Measurements from ENCODE around the gene MSX2.

MSX2 gene

GRCh38 chr5:174731214-174732035, 7.0 kb downstream of the MSX2 start:
- peaks cover 10 to 47% of the 10 kb centered on the region in 2 experiments for H3K36me3 ChIP-seq (ENCODE audit: control insufficient read depth in 2 of 2, insufficient read depth in 1 of 2, low read length in 2 of 2)
- no peaks in the 10 kb centered on the region for H3K9me3 ChIP-seq (ENCODE audit: control insufficient read depth, insufficient read depth, low read depth, low read length)
- H3K4me1 ChIP-seq (ENCODE audit: control insufficient read depth, insufficient read depth, low read length) = peaks cover 23% of the 10 kb centered on the region
- H3K4me3 ChIP-seq (ENCODE audit: low read depth, low read length) = no peak overlapping the region
- no peak for TF ChIP-seq CTCF (tag by site-specific recombination; IDR thresholded peaks at IDR 0.05)
- TF ChIP-seq GFI1B (tag by site-specific recombination; IDR thresholded peaks at IDR 0.05) = no peak
- TF ChIP-seq SETDB1 (IDR thresholded peaks at IDR 0.05; ENCODE audit: insufficient read length, low read length) = peak; percentile 18
- no peak overlapping the region for H3K27ac ChIP-seq (ENCODE audit: extremely low read depth, low read depth, low read length)
- CTCF ChIA-PET = interaction anchor here (0.7 to 1.2 kb wide), 3 partner anchors 61 to 568 kb away, joined by 3 to 4 read pairs (median 4); no protein-coding TSS in a partner anchor
- POLR2A ChIA-PET = no interaction called here

GRCh38 chr5:174732036-174733020, 7.9 kb downstream of the MSX2 start:
- CTCF ChIA-PET = interaction anchor here (0.7 kb wide), 2 partner anchors 391 to 567 kb away, joined by 3 read pairs; no protein-coding TSS in a partner anchor

GRCh38 chr5:174733091-174733690, 8.8 kb downstream of the MSX2 start:
- Histone ChIP-seq H3K27ac (ENCODE audit: extremely low read depth, low read depth, low read length) (no peak overlapping the region), H3K36me3 (ENCODE audit: control insufficient read depth in 2 of 2, insufficient read depth in 1 of 2, low read length in 2 of 2) (peaks cover 10 to 38% of the 10 kb centered on the region in 2 experiments), H3K4me3 (ENCODE audit: low read depth, low read length) (no peak overlapping the region), H3K9me3 (ENCODE audit: control insufficient read depth, insufficient read depth, low read depth, low read length) (no peaks in the 10 kb centered on the region), H3K4me1 (ENCODE audit: control insufficient read depth, insufficient read depth, low read length) (peaks cover 7% of the 10 kb centered on the region)
- CTCF ChIA-PET = no interaction called here
- TF ChIP-seq ZNF324 (tag by site-specific recombination; IDR thresholded peaks at IDR 0.05) (no peak), ZNF629 (tag by site-specific recombination; IDR thresholded peaks at IDR 0.05) (peak; percentile 49; the same call in 1 of the 2 replicates), ZBTB17 (tag by site-specific recombination; IDR thresholded peaks at IDR 0.05) (peak; percentile 55; the same call in 1 of the 2 replicates), ZNF146 (tag by site-specific recombination; IDR thresholded peaks at IDR 0.05) (no peak), ZNF664 (tag by site-specific recombination; IDR thresholded peaks at IDR 0.05) (no peak)
- POLR2A ChIA-PET = no interaction called here

More at GRCh38 chr5:174732036-174733020, 7.9 kb downstream of the MSX2 start:
- no peaks in the 10 kb centered on the region for H3K9me3 ChIP-seq (ENCODE audit: control insufficient read depth, insufficient read depth, low read depth, low read length)
- no peak for TF ChIP-seq SCRT1 (tag by site-specific recombination; IDR thresholded peaks at IDR 0.05; ENCODE audit: borderline replicate concordance)
- TF ChIP-seq ZNF785 (tag by site-specific recombination; IDR thresholded peaks at IDR 0.05) = no peak
- no peak for TF ChIP-seq ZNF335 (tag by site-specific recombination; conservative IDR thresholded peaks at IDR 0.05)
- TF ChIP-seq ZNF585B (tag by site-specific recombination; IDR thresholded peaks at IDR 0.05) = no peak
- no peak for TF ChIP-seq ZNF423 (tag by site-specific recombination; IDR thresholded peaks at IDR 0.05)
- TF ChIP-seq, protein P1, sequence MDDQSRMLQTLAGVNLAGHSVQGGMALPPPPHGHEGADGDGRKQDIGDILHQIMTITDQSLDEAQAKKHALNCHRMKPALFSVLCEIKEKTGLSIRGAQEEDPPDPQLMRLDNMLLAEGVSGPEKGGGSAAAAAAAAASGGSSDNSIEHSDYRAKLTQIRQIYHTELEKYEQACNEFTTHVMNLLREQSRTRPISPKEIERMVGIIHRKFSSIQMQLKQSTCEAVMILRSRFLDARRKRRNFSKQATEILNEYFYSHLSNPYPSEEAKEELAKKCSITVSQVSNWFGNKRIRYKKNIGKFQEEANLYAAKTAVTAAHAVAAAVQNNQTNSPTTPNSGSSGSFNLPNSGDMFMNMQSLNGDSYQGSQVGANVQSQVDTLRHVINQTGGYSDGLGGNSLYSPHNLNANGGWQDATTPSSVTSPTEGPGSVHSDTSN (CRISPR knock-in tag; IDR thresholded peaks at IDR 0.05) = no peak
- no peak for TF ChIP-seq SALL2 (tag by site-specific recombination; IDR thresholded peaks at IDR 0.05; ENCODE audit: borderline replicate concordance)
- TF ChIP-seq ZNF747 (tag by site-specific recombination; IDR thresholded peaks at IDR 0.05) = no peak
- TF ChIP-seq ZNF37A (tag by site-specific recombination; IDR thresholded peaks at IDR 0.05) = no peak
- TF ChIP-seq TCF7L2 (IDR thresholded peaks at IDR 0.05; ENCODE audit: borderline replicate concordance, low read depth, low read length) = no peak
- no peak overlapping the region for H3K27ac ChIP-seq (ENCODE audit: extremely low read depth, low read depth, low read length)
- no peak overlapping the region for H3K4me3 ChIP-seq (ENCODE audit: low read depth, low read length)
- POLR2A ChIA-PET = interaction anchor here (0.6 kb wide), 1 partner anchor 9 kb away, joined by 3 read pairs; no protein-coding TSS in a partner anchor
- H3K4me1 ChIP-seq (ENCODE audit: control insufficient read depth, insufficient read depth, low read length) = peaks cover 14% of the 10 kb centered on the region
- H3K36me3 ChIP-seq (ENCODE audit: control insufficient read depth in 2 of 2, insufficient read depth in 1 of 2, low read length in 2 of 2) = peaks cover 10 to 38% of the 10 kb centered on the region in 2 experiments

All from HEK293 (cell line).